T-helper 2 cell (primary cell): ENCODE results near the gene TCP10L.
"Not testable (repeated sequence)": the region's sequence is repeated elsewhere in the genome, so short reads cannot be mapped to it uniquely, and the experiment has no call there.

Source experiments
- DNase-seq, 5 experiments: peaks; one replicate each; pipeline versions ENCODE4 v3.0.0 to v3.0.0-alpha.2; 2012 to 2022
- total RNA-seq, 2 donors: gene quantifications; one replicate each; lab custom pipeline; 2026; lab: John Stamatoyannopoulos, UW

Gene TCP10L
- total RNA-seq, result 0.20 to 0.62 reads per million in 2 donors

- DNase-seq, result no peak
These were observed at the start of gene TCP10L for GRCh38 chr21:32585042-32585710. Gene TCP10L, minus strand, starts transcription at chr21:32585523. Its CDS starts 1,219 bp downstream, at chr21:32584304.

GRCh38 chr21:32626621-32627196 is 41.4 kb upstream of the TCP10L start:
- DNase-seq, result no peak

- DNase-seq, result not testable (repeated sequence)
These were observed 32.9 kb upstream of the TCP10L start for GRCh38 chr21:32618218-32618617.

- no peak for DNase-seq
These were observed 28.2 kb upstream of the TCP10L start for GRCh38 chr21:32613436-32614043.

GRCh38 chr21:32612999-32613337 is 27.6 kb upstream of the TCP10L start:
- DNase-seq, result no peak

GRCh38 chr21:32612075-32612998 is 27.0 kb upstream of the TCP10L start, which contains the start of gene CFAP298:
Gene CFAP298, minus strand, starts transcription at chr21:32612377. Its CDS starts 134 bp downstream, at chr21:32612243.
- peak; percentile 69 to 95 (median 85) for DNase-seq

- peak in 4 of 5 experiments; percentile 2 to 48 (median 26) for DNase-seq
These were observed 26.2 kb upstream of the TCP10L start for GRCh38 chr21:32611471-32611997.

GRCh38 chr21:32610940-32611339 is 25.6 kb upstream of the TCP10L start:
- not testable (repeated sequence) for DNase-seq

- no peak for DNase-seq
These were observed 23.5 kb upstream of the TCP10L start for GRCh38 chr21:32608851-32609250.

- no peak for DNase-seq
These were observed 20.1 kb upstream of the TCP10L start for GRCh38 chr21:32605469-32605868.

GRCh38 chr21:32604464-32604863 is 19.1 kb upstream of the TCP10L start:
- DNase-seq, result no peak

- no peak for DNase-seq
These were observed 17.8 kb upstream of the TCP10L start for GRCh38 chr21:32603131-32603530.

- DNase-seq, result no peak
These were observed 16.8 kb upstream of the TCP10L start for GRCh38 chr21:32602099-32602498.

GRCh38 chr21:32599526-32599925 is 14.2 kb upstream of the TCP10L start:
- DNase-seq, result no peak

GRCh38 chr21:32599091-32599490 is 13.8 kb upstream of the TCP10L start:
- DNase-seq, result no peak

- DNase-seq, result no peak
These were observed 11.9 kb upstream of the TCP10L start for GRCh38 chr21:32597205-32597604.

- no peak for DNase-seq
These were observed 10.1 kb upstream of the TCP10L start for GRCh38 chr21:32595431-32595830.

- no peak for DNase-seq
These were observed 8.4 kb upstream of the TCP10L start for GRCh38 chr21:32593690-32594089.

GRCh38 chr21:32592929-32593502 is 7.7 kb upstream of the TCP10L start:
- no peak for DNase-seq

- DNase-seq, result no peak
These were observed 4.8 kb upstream of the TCP10L start for GRCh38 chr21:32590130-32590529.

GRCh38 chr21:32587651-32588050 is 2.3 kb upstream of the TCP10L start:
- DNase-seq, result no peak

- no peak for DNase-seq
These were observed 1.8 kb upstream of the TCP10L start for GRCh38 chr21:32587120-32587519.
